NCI-H510A (cell line): ENCODE results near the gene FAM78A.
"Not testable (repeated sequence)": the region's sequence is repeated elsewhere in the genome, so short reads cannot be mapped to it uniquely, and the experiment has no call there.

Experiments
- DNase-seq: peaks from one replicate; lab custom pipeline; 2025; lab: John Stamatoyannopoulos, UW

FAM78A gene

GRCh38 chr9:131281119-131281965 is 5.0 kb upstream of the FAM78A start:
- DNase-seq, result no peak

DNA sequence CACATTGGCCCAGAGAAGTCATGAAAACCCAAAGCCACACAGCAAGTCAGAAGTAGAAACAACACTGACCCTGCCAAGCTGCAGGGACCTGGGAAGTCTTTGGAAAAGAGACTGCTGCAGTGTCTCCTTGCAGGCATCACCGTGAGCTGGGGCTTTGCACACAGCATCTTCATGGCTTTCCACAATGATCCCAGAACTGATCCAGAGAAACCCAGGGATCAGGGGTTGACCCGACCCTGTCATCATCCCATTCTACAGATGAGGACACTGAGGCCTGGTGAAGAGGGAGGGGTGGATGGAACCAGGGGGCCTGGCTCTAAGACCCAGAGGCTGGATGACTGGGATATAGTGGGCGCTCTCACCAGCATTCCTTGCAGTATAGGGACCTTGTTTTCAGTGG is 4.3 kb upstream of the FAM78A start:
- no peak for DNase-seq

DNA sequence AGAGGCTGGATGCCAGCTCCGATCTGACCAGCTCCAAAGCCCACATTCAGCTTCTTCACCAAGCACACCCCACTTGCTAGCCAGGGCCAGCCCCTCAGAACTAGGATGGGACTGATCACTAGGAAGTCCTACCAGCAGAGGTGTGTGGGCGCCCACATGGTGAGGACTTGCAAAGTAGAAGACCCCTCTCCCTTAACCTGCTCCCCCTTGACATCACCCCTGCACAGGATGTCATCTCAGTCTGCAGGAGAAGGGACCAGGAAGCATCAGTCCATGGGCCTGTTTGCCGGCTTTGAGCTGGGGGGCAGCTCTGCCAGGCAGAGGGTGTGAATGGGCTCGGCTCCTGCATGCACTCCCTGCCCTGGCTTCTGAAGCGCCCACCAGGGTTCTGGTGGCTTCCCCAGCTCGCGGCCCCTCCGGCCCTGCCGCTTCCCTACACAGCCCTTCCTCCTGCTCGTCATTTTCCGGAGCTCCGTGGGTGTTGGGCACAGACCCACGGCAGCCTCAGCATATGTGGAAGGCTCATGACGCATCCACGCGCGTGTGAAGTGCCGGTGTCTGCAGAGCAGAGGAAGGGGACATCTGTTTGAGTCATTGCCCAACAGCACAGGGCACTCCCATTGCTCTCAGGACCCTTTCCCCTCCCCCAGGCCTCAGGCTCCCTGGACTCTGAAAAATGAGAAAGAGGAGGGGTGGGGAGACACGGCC is 3.7 kb upstream of the FAM78A start:
- no peak for DNase-seq

DNA sequence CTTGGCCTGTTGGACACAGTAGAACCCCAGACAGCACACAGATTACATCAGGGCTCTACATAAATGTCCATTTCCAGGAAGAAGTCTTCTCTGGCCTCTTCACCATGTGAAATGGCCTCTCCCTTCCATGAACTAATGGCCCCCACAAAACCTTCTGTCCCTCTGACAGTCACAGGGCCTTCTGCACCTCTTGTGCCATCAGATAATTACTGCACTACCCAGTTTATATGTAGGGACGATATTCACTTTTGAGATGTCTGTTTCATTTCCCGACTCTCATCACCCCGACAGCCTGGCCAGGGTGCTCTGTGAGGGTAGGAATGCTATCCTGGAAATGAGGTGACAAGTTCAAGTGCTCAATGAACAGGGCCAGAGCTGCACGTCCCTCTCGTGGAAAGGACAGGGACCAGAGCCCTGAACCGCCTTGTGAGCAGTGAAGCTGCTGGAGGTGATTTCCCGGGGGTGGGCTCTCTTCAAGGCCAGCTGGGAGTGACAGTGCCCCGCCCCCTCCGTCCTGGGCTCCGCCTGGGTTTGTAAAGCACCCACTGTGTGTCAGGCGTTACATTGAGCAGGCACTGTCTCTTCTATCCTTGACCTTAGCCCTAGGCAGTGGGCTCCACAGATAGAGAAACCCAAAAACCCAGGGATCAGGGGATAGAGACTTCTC is 3.0 kb upstream of the FAM78A start:
- no peak for DNase-seq

DNA sequence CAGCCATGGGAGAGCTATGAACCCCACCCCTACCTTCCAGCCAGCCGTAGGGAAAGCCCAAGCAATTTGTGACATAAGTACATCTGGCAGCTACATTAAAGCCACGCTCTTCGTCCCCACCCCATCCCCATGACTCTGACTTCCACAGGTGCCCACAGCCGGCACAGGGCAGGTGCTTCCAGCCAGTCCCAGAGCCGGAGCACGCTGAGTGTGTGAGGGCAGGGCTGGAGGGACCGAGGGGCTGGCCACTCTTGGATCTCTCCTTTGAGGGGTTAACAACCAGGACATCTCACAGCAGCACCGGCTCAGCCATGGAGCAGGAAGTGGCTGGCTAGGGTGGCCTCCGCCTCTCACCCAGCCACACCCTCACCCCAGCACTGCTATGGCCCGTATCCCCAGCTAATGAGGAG is 2.4 kb upstream of the FAM78A start:
- DNase-seq, result no peak

GRCh38 chr9:131277910-131278701 is 1.8 kb upstream of the FAM78A start:
- peak; percentile 96 for DNase-seq

DNA sequence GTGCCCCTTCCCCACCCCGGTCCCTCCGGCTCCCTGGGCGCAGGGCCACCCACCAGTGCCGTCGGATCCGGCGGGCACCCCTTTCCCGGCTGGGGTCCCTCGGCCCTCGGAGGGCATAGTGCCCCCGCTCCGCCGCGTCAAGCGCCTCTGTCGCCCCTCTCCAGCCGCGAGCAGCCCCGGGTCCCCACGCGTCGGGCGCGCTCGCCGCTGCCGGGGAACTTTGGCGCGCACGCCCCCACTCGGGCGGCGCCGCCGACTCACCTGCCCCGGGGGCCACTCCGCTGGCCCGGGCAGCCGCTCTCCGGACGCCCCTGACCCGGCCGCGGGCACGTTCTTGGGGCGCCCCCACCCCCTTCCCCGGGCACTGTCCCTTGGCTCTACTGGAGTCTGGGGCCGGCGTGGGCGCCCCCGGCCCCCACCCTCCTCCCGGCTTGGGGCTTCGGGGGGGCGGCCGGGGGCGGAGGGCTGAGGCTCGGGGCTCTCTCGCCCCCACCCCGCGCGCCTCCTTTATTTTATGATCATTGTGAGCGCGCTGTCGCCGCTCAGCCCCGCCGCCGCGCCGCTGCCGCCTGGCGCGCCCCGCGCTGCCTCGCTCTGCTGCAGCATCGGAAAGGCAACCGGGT is 1.1 kb upstream of the FAM78A start:
- no peak for DNase-seq

- DNase-seq, result no peak
Observed at GRCh38 chr9:131276891-131277286, 579 bp upstream of the FAM78A start.

DNA sequence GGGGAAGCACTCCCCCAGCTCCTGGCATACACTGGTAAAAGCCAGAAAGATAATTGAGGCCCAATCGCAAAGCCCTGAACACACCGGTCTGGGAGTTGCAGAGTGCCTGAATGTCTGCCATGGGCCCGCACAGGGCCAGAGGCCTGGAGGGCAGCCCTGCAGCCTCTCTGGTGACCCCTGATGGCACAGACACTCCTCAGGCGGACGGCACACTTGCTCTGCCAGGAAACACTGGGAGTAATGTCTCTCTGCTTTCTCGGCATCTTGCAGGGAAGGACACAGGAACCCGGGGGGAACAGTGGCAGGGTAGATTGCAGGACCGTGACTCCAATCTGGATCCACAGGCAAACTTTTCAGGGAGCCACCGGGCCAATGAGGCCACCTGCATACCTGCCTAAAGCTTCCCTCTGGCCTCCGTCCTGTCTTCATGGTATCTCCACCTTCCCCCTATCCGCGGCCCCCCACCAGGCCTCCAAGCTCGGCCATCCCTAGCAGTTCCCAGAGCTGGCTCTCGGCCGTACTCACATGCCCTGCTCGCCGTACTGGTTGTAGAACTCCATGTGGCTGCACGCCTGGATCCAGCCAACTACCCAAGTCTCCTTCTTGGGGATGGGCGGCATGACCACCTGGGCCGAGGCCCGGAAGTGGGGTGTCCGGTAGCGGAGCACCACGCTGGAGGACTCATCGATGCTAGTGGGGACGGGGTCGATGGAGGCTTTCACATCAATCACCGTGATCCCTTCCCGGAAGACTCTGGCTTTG is 797 bp downstream of the FAM78A start:
- no peak for DNase-seq

DNA sequence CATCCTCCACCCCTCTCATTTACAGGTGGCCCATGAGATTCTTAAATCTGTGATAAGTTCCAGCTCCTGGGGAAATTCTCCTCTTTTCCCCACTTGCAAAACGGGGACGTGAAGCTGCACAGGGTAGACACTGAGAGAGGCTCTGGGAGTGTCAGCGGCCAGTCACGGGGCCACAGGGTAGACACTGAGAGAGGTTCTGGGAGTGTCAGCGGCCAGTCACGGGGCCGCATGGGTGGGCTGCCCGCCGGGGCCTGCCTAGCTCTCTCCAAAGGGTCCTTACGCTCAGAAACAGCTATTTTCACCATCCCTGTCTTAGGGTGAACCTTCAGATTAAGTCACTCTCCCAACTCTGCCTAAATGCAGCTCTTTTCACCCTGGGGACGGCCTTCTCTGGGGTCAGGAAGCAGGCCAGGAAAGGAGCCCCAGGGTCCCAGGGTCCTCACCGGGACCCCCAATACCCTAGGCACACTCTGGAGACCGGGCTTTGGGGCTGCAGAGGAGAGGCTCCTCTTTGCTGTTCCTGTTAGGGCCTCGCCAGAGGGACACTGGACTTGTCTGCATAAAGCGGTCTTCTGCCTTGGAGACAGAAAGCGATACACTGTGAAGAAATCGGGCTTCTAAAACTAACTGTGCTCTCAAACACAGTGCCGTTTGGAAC is 1.5 kb downstream of the FAM78A start:
- DNase-seq, result no peak

GRCh38 chr9:131273856-131274673 is 2.2 kb downstream of the FAM78A start:
- no peak for DNase-seq

GRCh38 chr9:131273146-131273855 is 3.0 kb downstream of the FAM78A start:
- no peak for DNase-seq

DNA sequence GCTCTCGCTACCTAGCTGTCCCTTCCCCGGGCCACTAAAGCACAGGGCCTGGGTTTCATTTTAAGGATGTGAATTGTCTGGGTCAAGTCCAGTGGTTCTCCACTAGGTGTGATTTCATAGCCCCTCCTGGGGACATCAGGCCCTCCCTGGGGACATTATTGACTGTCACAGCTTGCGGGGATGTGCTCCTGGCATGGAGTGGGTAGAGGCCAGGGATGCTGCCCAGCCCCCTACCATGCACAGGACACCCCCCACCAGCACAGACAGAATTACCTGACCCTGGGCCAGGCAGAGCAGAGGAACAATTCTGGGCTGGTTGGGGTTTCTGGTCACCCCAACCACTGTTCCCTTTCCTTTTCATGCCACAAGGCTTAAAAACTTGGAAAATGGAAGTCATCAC is 4.1 kb downstream of the FAM78A start:
- DNase-seq, result no peak

DNA sequence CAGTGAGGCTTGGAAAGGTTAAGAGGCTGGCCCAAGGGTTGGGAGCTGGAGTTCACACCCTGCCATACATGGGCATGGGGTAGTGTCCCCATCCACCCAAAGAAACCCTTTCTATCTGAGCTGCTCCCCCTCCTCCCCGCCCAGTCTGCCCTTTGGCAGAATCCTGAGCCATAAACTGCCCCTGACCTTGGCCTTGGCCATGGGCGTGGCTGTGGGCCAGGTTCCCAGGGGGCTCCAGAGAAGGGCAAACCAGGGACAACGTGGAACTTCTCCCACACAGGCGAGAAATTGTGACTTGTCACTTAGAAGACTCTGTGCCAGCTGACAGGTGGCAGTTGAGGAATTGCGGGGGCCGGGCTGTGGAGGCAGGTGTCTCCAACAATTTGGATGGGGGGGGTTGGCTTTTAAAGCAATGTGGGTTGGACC is 4.8 kb downstream of the FAM78A start:
- DNase-seq, result no peak

GRCh38 chr9:131271016-131271273 is 5.4 kb downstream of the FAM78A start:
- DNase-seq, result not testable (repeated sequence)

GRCh38 chr9:131270171-131271015 is 5.9 kb downstream of the FAM78A start:
- DNase-seq, result no peak

DNA sequence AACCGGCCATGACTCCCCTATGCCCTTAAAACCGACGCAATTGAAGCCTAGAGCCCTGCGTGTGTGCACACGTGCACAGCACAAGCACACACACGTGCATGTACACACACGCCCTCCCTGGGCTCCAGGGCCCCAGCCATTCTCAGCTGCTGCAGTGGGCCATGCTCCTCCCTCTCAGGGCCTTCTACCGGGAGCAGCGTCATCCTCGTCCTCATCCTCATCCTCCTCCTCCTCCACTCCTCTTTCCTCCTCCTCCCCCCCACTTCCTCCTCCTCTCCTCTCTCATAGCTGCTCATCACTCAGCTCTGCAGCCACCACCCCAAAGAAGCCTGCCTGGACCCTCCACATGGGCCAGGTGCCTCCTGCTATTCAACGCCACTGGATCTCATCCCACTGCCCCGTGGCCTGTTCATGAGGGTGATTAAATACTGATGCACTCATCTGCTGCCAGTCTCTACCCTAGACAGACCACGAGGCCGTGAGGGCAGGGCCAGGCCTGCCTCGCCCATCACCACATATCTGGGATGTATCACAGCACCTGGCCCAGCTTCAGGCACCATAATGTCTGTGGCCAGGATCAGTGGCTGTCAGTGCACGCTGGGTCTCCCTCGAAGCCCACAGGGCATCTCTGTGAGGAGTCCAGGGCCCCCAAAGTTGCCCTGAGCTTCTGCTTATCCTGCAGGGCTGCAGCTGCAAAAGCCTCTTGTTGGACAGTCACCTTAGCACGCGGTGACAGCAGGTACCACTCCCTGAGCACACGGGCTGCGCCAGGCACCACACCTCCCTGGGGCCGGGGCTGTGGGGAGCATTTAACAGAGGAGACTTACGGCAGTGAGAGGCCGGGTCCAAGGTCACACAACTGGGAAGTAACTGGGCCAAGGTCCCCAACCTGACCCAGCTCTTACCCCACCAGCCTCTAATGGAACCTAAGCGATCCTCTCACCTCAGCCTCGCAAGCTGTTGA is 9.8 kb downstream of the FAM78A start:
- DNase-seq, result no peak
